Keratinocyte (primary cell): ENCODE data around the gene STAC3. TPM values are rescaled to one million over a fixed set of nuclear protein-coding genes. Genes with fewer than 3 reads are reported as not detected.

Experiments
- DNase-seq: peaks from one replicate; pipeline ENCODE4 v3.0.0-alpha.2; 2011; ENCODE audit warnings: low read depth, missing footprints, low spot score
- FAIRE-seq: peaks from 2 replicates; lab custom pipeline; 2011; peaks lifted over from hg19 to GRCh38; lab: Jason Lieb, UNC
- H2AFZ ChIP-seq: 2 replicates; pipeline ENCODE4 v1.6.0; 2012; ENCODE audit warnings: low read length, control low read depth, inconsistent platforms; ENCODE audit not compliant: control insufficient read depth
- H3K27ac ChIP-seq: 2 replicates; pipeline ENCODE4 v1.5.1; 2011; ENCODE audit warnings: low read length; ENCODE audit not compliant: control insufficient read depth, insufficient read depth
- H3K27me3 ChIP-seq: 3 replicates; pipeline ENCODE4 v1.6.0; 2011; ENCODE audit warnings: low read length; ENCODE audit not compliant: control insufficient read depth, insufficient read depth; ENCODE audit errors: extremely low read depth
- H3K36me3 ChIP-seq, 2 experiments: 2 replicates in 1 of 2; 3 replicates in 1 of 2; pipeline ENCODE4 v1.5.1; 2011; ENCODE audit warnings: low read length in 2 of 2, mild to moderate bottlenecking in 1 of 2; ENCODE audit not compliant: control insufficient read depth in 2 of 2, insufficient read depth in 2 of 2; ENCODE audit errors: extremely low read depth in 1 of 2
- H3K4me1 ChIP-seq: 3 replicates; pipeline ENCODE4 v1.5.1; 2011; ENCODE audit warnings: low read length; ENCODE audit not compliant: control insufficient read depth, insufficient read depth; ENCODE audit errors: extremely low read depth
- H3K4me2 ChIP-seq: 3 replicates; pipeline ENCODE4 v1.6.0; 2011; ENCODE audit warnings: low read depth, low read length; ENCODE audit not compliant: control insufficient read depth, insufficient read depth; ENCODE audit errors: extremely low read depth
- H3K4me3 ChIP-seq, 3 experiments: fragments of 200-600 bp in 1 of 3; sonication (generic) in 1 of 3; 2 replicates in 2 of 3; 3 replicates in 1 of 3; pipeline ENCODE4 v1.5.1; 2011 to 2016; ENCODE audit warnings: low read length in 3 of 3, mild to moderate bottlenecking in 3 of 3, control low read depth in 2 of 3, inconsistent platforms in 1 of 3, low read depth in 1 of 3, mixed read lengths in 1 of 3, mixed run types in 1 of 3, moderate library complexity in 1 of 3; ENCODE audit not compliant: control insufficient read depth in 2 of 3, insufficient read depth in 2 of 3; ENCODE audit errors: extremely low read depth in 1 of 3
- H3K79me2 ChIP-seq: 2 replicates; pipeline ENCODE4 v1.6.0; 2012; ENCODE audit warnings: low read length; ENCODE audit not compliant: control insufficient read depth, insufficient read depth
- H3K9ac ChIP-seq: 3 replicates; pipeline ENCODE4 v1.6.0; 2011; ENCODE audit warnings: low read length; ENCODE audit not compliant: control insufficient read depth, insufficient read depth; ENCODE audit errors: extremely low read depth
- H3K9me1 ChIP-seq: 3 replicates; pipeline ENCODE4 v1.6.0; 2011; ENCODE audit warnings: low read length; ENCODE audit not compliant: control insufficient read depth, insufficient read depth; ENCODE audit errors: extremely low read depth
- H3K9me3 ChIP-seq: 2 replicates; pipeline ENCODE4 v1.5.1; 2012; ENCODE audit warnings: low read depth, low read length; ENCODE audit not compliant: control insufficient read depth
- H4K20me1 ChIP-seq: 3 replicates; pipeline ENCODE4 v1.6.0; 2011; ENCODE audit warnings: low read length; ENCODE audit not compliant: control insufficient read depth, insufficient read depth; ENCODE audit errors: extremely low read depth
- EZH2 ChIP-seq: IDR thresholded peaks from one replicate; pipeline ENCODE4 v1.6.1; 2012; ENCODE audit warnings: inconsistent platforms, mild to moderate bottlenecking, low read length, moderate library complexity
- dilution Hi-C: fragments of 300-500 bp; cut with MboI; formaldehyde crosslinking; loops from one replicate; pipeline ENCODE4 v1.7.0; 2020; ENCODE audit warnings: low sequenced_read_pairs; ENCODE audit not compliant: extremely low pct_ligation_motif_present
- polyA plus RNA-seq, 5 experiments: library from polyadenylated mRNA; depleted of rRNA in 3 of 5; stranded (reverse) in 3 of 5; stranded (forward) in 1 of 5; unstranded in 1 of 5; fragments of >200 nt; gene quantifications; 1 replicate in 1 of 5; 2 replicates in 3 of 5; 3 replicates in 1 of 5; pipeline versions ENCODE4 v1.2.1 to v1.2.3, GENCODE V29; 2011 to 2012; ENCODE audit warnings: missing spikeins in 2 of 5, low read depth in 1 of 5, low replicate concordance in 1 of 5
- TF ChIP-seq, protein P1 (sequence below), 3 experiments: IDR thresholded peaks in 1 of 3; conservative IDR thresholded peaks in 1 of 3; optimal IDR thresholded peaks in 1 of 3; 2 replicates in 2 of 3; 3 replicates in 1 of 3; pipeline versions ENCODE3 to v1.5.1; 2011; ENCODE audit warnings: low read length in 3 of 3, mild to moderate bottlenecking in 3 of 3, moderate library complexity in 2 of 3, control low read depth in 1 of 3, inconsistent platforms in 1 of 3; ENCODE audit not compliant: insufficient read depth in 2 of 3; ENCODE audit errors: extremely low read depth in 1 of 3

STAC3 gene
- polyA plus RNA-seq, 1 donor (not counting 4 experiments of a cell fraction or from before 2014, with no cell fraction given): 0.94 TPM

GRCh38 chr12:57244312-57244696 lies 6.7 kb downstream of the STAC3 start:
- no peak for DNase-seq
- H3K36me3 ChIP-seq: peaks cover 0 to 3% of the 10 kb centered on the region in 2 experiments
- no peaks in the 10 kb centered on the region for H3K79me2 ChIP-seq
- no peaks in the 10 kb centered on the region for H3K9me1 ChIP-seq
- H3K9ac ChIP-seq: no peak overlapping the region
- peaks cover 51% of the 10 kb centered on the region for H3K27me3 ChIP-seq
- no peak overlapping the region for H3K4me3 ChIP-seq
- no peak overlapping the region for H2AFZ ChIP-seq
- dilution Hi-C loops: no loop called here
- H3K27ac ChIP-seq: no peak overlapping the region
- no peaks in the 10 kb centered on the region for H3K9me3 ChIP-seq
- TF ChIP-seq, protein P1, sequence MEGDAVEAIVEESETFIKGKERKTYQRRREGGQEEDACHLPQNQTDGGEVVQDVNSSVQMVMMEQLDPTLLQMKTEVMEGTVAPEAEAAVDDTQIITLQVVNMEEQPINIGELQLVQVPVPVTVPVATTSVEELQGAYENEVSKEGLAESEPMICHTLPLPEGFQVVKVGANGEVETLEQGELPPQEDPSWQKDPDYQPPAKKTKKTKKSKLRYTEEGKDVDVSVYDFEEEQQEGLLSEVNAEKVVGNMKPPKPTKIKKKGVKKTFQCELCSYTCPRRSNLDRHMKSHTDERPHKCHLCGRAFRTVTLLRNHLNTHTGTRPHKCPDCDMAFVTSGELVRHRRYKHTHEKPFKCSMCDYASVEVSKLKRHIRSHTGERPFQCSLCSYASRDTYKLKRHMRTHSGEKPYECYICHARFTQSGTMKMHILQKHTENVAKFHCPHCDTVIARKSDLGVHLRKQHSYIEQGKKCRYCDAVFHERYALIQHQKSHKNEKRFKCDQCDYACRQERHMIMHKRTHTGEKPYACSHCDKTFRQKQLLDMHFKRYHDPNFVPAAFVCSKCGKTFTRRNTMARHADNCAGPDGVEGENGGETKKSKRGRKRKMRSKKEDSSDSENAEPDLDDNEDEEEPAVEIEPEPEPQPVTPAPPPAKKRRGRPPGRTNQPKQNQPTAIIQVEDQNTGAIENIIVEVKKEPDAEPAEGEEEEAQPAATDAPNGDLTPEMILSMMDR (optimal IDR thresholded peaks at IDR 0.05 in 1 of 3, IDR thresholded peaks at IDR 0.05 in 1 of 3, conservative IDR thresholded peaks at IDR 0.05 in 1 of 3; ENCODE audit: extremely low read depth in 1 of 3, insufficient read depth in 2 of 3, low read length in 3 of 3): no peak
- no peak for TF ChIP-seq EZH2
- H4K20me1 ChIP-seq: no peaks in the 10 kb centered on the region
- H3K4me1 ChIP-seq: peaks cover 26% of the 10 kb centered on the region
- H3K4me2 ChIP-seq: no peak overlapping the region
- FAIRE-seq: no peak

DNA sequence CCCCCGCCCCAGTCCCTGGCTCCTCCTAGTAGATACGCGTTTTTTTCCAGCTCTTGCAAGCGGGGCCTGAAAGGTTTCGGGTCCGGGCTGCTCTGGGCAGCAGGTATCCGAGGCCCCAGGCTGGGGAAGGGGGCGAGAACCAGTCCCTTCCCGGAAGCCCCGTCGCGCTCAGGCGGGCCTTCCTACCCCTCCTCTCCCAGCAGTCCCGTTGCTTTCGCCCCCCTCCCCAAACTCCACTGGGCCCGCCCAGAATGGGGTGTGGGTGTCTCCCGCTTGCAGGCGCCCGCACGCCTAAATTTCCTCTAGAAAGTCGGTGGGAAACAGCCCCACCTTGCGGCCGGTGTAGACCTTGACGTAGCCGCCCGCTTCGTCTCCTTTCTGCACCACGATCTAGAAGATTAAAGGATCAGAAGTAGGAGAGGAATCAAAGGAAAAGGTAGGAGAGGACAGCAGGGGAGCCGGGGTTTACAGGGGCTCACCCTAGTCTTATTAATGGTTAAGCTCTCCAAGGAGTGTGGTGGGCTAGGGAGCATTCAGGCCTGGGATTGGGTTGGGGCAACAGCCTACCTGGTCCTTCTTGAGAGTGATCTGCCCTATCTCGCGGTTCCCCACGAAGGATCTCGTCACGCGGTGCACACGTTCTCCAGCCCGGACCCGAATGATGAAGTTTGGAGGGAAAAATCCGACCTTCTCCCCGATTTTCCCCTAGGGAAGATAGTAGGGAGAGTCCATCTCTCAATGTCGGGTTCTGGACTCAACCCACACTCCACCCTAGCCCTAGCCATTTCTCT lies 7.3 kb downstream of the STAC3 start:
- Histone ChIP-seq H4K20me1 (no peaks in the 10 kb centered on the region), H3K4me1 (peaks cover 30% of the 10 kb centered on the region), H3K4me2 (peak overlapping the region; percentile 82), H3K27me3 (peaks cover 55% of the 10 kb centered on the region), H3K9ac (peak overlapping the region; percentile 28), H3K36me3 (peaks cover 0 to 3% of the 10 kb centered on the region in 2 experiments), H2AFZ (peak overlapping the region; percentile 43), H3K79me2 (no peaks in the 10 kb centered on the region), H3K9me3 (no peaks in the 10 kb centered on the region), H3K27ac (no peak overlapping the region), H3K9me1 (no peaks in the 10 kb centered on the region), H3K4me3 (peak overlapping the region in 2 of 3 experiments; percentile 55 to 66)
- FAIRE-seq: peak; percentile 29
- no peak for DNase-seq
- dilution Hi-C loops: no loop called here
- TF ChIP-seq, protein P1 (optimal IDR thresholded peaks at IDR 0.05 in 1 of 3, IDR thresholded peaks at IDR 0.05 in 1 of 3, conservative IDR thresholded peaks at IDR 0.05 in 1 of 3; ENCODE audit: extremely low read depth in 1 of 3, insufficient read depth in 2 of 3, low read length in 3 of 3): peak in 2 of 3 experiments; percentile 82 to 86
- peak; percentile 69 for TF ChIP-seq EZH2
